Skeletal muscle satellite cell (primary cell): ENCODE data around the gene CCL1.
"Not testable (repeated sequence)": the region's sequence is repeated elsewhere in the genome, so short reads cannot be mapped to it uniquely, and the experiment has no call there.

Source experiments
- H3K27me3 ChIP-seq: 2 replicates; pipeline ENCODE4 v1.7.0; 2013; ENCODE audit warnings: low read length; ENCODE audit not compliant: control insufficient read depth, insufficient read depth
- H3K36me3 ChIP-seq: 2 replicates; pipeline ENCODE4 v1.7.0; 2013; ENCODE audit warnings: mild to moderate bottlenecking, control low read depth, low read length; ENCODE audit not compliant: insufficient read depth
- H3K4me1 ChIP-seq: 2 replicates; pipeline ENCODE4 v1.7.0; 2013; ENCODE audit warnings: low read length; ENCODE audit not compliant: control insufficient read depth, insufficient read depth
- H3K4me2 ChIP-seq: 2 replicates; pipeline ENCODE4 v1.7.0; 2013; ENCODE audit warnings: mild to moderate bottlenecking, low read length
- H3K4me3 ChIP-seq: 2 replicates; pipeline ENCODE4 v1.7.0; 2013; ENCODE audit warnings: low read length
- H3K9ac ChIP-seq: 2 replicates; pipeline ENCODE4 v1.7.0; 2013; ENCODE audit warnings: mild to moderate bottlenecking, low read depth, low read length, moderate library complexity
- H3K9me3 ChIP-seq: replicated peaks from 2 replicates; pipeline ENCODE4 v1.7.0; 2013; ENCODE audit warnings: mild to moderate bottlenecking, control low read depth, low read length

Gene CCL1

DNA sequence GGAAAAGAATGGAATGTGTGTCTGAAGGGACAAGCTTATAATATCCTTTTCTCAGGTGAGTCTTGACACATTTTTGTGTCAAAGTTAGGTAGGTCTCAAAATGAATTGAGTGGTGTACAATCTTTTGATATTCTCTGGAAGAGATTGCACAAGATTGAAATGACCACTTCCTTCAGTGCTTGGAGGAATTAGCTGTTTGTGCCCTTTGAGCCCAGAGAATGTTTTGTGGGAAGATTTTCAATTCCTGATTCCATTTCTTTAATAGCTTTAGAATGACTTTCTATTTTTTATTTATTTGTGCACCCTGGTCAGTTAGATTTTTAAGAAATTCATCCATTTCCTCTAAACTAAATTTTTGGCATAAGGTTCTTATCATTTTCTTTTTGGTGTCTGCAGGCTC is 8.4 kb downstream of the CCL1 start:
- Histone ChIP-seq H3K9me3 (no peaks in the 10 kb centered on the region), H3K27me3 (no peaks in the 10 kb centered on the region), H3K9ac (no peak overlapping the region), H3K4me1 (no peaks in the 10 kb centered on the region), H3K4me2 (no peak overlapping the region), H3K4me3 (no peak overlapping the region), H3K36me3 (no peaks in the 10 kb centered on the region)

DNA sequence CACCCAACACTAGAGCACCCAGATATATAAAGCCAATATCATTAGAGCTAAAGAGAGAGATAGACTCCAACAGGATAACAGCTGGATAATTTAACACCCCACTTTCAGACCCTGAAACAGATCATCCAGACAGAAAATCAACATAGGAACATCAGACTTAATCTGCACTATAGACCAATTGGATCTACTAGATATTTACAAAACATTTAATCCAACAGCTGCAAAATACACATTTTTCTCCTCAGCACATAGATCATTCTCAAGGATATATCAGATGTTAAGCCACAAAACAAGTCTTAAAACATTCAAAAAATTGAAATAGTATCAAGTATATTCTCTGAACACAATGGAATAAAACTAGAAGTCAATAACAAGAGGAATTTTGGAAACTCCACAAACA is 10.8 kb downstream of the CCL1 start:
- no peak overlapping the region for H3K4me3 ChIP-seq
- H3K27me3 ChIP-seq = no peaks in the 10 kb centered on the region
- no peaks in the 10 kb centered on the region for H3K4me1 ChIP-seq
- no peak overlapping the region for H3K4me2 ChIP-seq
- H3K9ac ChIP-seq = no peak overlapping the region
- no peaks in the 10 kb centered on the region for H3K36me3 ChIP-seq
- no peaks in the 10 kb centered on the region for H3K9me3 ChIP-seq

DNA sequence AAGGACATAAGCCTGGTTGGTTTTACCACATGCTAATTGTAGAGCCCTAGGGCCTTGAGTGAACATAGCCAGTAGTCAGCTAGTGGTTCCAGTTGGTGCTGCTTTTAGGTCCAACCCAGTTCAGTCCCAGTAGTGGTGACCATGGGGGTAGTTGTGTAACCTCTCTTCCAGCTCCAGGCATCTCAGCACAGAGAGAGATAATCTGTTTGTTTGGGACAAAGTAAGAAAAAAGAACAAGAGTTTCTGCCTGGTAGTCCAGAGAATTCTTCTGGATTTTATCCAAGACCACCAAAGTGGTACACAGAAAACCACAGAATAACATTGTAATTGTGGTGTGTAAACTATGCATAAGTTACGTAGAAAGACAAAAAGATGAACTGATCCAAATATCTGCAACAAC is 11.9 kb downstream of the CCL1 start:
- Histone ChIP-seq H3K9me3 (no peaks in the 10 kb centered on the region), H3K4me3 (no peak overlapping the region), H3K4me1 (no peaks in the 10 kb centered on the region), H3K36me3 (no peaks in the 10 kb centered on the region), H3K9ac (no peak overlapping the region), H3K4me2 (no peak overlapping the region), H3K27me3 (no peaks in the 10 kb centered on the region)

DNA sequence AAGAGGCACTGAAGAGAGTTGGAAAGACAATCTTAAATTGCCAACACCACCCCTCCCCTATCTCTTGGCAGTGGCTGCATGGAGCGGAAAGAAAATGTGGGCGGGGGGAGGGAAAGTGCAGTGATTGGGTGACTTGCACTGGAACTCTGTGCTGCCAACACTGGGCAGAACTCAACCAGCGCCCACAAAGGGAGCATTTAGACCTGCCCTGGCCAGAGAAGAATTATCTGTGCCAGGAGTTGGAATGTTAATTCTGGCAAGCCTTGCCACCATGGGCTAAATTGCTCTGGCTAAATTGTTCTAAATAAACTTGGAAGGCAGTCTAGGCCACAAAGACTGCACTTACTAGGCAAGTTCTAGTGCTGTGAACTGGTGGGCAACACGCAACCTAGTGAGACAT is 13.3 kb downstream of the CCL1 start:
- no peak overlapping the region for H3K9ac ChIP-seq
- H3K27me3 ChIP-seq = no peaks in the 10 kb centered on the region
- no peak overlapping the region for H3K4me2 ChIP-seq
- no peak overlapping the region for H3K4me3 ChIP-seq
- H3K9me3 ChIP-seq = no peaks in the 10 kb centered on the region
- H3K36me3 ChIP-seq = no peaks in the 10 kb centered on the region
- H3K4me1 ChIP-seq = no peaks in the 10 kb centered on the region

DNA sequence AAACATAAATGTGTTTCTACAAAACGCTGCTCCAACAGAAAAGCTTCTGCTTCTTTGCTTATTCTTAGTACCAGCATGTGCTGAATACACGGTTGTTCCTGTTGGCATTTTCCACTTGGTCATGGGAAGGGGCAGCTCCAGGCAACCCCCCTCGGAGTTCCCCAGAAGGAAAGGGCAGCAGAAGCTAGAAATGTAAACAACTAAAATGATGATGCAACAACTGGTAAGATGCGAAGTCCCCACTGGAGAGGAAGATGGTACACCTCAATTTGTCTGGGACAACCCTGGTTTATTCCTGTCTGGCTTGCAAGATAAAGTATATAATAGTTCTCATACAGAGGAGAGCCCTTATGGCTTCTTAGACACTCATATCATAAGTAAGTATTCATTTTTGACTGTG is 16.0 kb downstream of the CCL1 start:
- Histone ChIP-seq H3K4me3 (no peak overlapping the region), H3K9me3 (no peaks in the 10 kb centered on the region), H3K9ac (no peak overlapping the region), H3K36me3 (no peaks in the 10 kb centered on the region), H3K4me1 (no peaks in the 10 kb centered on the region), H3K27me3 (no peaks in the 10 kb centered on the region), H3K4me2 (no peak overlapping the region)

DNA sequence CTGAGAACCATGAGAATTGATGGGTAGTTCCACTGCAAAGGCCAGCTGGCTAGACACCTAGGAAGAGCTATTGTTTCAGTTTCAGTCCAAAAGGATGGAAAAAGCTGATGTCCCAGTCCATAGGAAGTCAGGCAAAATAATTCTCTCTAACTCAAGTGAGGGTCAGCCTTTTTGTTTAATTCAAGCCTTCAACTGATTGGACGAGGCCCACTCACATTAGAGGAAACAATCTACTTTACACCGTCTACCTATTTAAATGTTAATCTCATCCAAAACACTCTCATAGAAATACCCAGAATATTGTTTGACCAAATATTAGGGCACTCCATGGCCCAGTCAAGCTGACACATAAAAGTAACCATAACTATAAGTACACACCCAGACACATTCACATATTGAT is 21.1 kb downstream of the CCL1 start:
- H3K27me3 ChIP-seq = no peaks in the 10 kb centered on the region
- no peaks in the 10 kb centered on the region for H3K36me3 ChIP-seq
- no peak overlapping the region for H3K4me2 ChIP-seq
- H3K9ac ChIP-seq = no peak overlapping the region
- H3K4me1 ChIP-seq = no peaks in the 10 kb centered on the region
- no peak overlapping the region for H3K4me3 ChIP-seq
- no peaks in the 10 kb centered on the region for H3K9me3 ChIP-seq

DNA sequence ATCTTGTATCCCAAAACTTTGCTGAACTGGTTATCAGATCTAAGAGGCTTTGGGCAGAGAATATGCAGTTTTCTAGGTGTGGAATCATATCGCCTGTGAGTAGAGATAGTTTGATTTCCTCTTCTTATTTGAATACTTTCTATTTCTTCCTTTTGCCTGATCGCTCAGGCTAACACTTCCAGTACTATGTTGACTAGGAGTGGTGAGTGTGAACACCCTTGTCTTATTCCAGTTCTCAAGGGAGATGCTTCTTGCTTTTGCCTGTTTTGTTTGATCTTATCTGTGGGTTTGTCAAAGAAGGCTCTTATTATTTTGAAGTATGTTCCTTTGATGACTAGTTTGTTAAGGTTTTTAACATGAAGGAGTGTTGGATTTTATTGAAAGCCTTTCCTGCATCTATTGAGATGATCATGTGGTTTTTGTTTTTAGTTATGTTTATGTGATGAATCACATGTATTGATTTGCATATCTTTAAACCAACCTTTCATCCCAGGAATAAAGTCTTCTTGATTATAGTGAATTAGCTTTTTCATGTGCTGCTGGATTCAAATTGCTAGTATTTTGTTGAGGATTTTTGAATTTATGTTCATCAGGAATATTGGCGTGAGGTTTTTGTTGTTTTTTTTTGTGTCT is 23.8 kb downstream of the CCL1 start:
- no peak overlapping the region for H3K9ac ChIP-seq
- H3K4me1 ChIP-seq = no peaks in the 10 kb centered on the region
- H3K4me3 ChIP-seq = no peak overlapping the region
- H3K27me3 ChIP-seq = no peaks in the 10 kb centered on the region
- no peaks in the 10 kb centered on the region for H3K9me3 ChIP-seq
- no peaks in the 10 kb centered on the region for H3K36me3 ChIP-seq
- no peak overlapping the region for H3K4me2 ChIP-seq

DNA sequence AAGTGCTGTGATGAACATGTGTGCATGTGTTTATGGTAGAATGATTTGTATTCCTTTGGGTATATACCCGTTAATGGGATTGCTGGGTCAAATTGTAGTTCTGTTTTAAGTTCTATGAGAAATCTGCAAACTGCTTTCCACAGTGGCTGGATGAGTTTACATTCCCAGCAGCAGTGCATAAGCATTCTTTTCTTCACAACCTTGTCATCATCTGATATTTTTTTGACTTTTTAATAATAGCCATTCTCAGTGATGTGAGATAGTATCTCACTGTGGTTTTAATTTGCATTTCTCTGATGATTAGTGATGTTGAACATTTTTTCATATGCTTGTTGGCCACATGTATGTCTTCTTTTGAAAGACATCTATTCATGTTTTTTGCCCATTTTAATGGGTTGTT is 25.3 kb downstream of the CCL1 start:
- no peak overlapping the region for H3K4me2 ChIP-seq
- no peaks in the 10 kb centered on the region for H3K27me3 ChIP-seq
- no peak overlapping the region for H3K4me3 ChIP-seq
- no peaks in the 10 kb centered on the region for H3K36me3 ChIP-seq
- no peak overlapping the region for H3K9ac ChIP-seq
- H3K9me3 ChIP-seq = no peaks in the 10 kb centered on the region
- no peaks in the 10 kb centered on the region for H3K4me1 ChIP-seq

DNA sequence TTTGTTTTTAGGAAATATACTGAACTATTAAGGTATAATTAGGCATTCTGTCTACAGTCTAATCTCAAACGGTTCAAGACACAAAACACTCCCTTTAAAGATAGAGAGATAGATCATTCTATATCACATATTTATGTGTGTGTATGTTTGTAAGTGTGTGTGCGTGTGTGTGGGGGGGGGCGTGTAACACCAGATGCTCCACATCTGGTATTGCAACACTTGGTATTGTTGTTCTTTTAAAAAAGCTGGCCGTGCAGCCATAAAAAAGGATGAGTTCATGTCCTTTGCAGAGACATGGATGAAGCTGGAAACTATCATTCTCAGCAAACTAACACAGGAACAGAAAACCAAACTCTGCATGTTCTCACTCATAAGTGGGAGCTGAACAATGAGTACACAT is 35.5 kb downstream of the CCL1 start:
- not testable (repeated sequence) for H3K27me3 ChIP-seq, H3K4me3 ChIP-seq, H3K4me2 ChIP-seq, H3K9me3 ChIP-seq, H3K4me1 ChIP-seq, H3K9ac ChIP-seq, H3K36me3 ChIP-seq

DNA sequence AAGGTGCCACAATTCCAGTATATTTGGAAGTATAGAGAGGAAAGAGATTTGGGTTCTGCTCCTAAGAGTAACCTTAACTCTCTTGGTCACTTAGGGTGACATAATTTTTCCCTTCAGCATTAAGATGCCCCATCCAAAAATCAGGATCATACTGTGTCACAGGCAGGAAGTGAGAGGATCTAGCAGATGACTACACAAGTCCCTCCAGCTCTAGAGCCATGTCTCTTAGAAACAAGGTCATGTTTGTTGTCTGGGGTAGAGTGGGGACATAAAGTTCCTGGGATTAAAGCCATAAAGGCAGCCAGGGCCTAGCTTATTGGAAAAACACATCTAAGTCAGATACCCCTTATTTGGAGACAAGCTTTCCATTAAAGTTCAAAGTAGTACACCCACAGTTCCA is 41.1 kb downstream of the CCL1 start:
- H3K4me2 ChIP-seq = no peak overlapping the region
- H3K9ac ChIP-seq = no peak overlapping the region
- H3K27me3 ChIP-seq = no peaks in the 10 kb centered on the region
- no peak overlapping the region for H3K4me3 ChIP-seq
- H3K36me3 ChIP-seq = no peaks in the 10 kb centered on the region
- H3K4me1 ChIP-seq = no peaks in the 10 kb centered on the region
- no peaks in the 10 kb centered on the region for H3K9me3 ChIP-seq

DNA sequence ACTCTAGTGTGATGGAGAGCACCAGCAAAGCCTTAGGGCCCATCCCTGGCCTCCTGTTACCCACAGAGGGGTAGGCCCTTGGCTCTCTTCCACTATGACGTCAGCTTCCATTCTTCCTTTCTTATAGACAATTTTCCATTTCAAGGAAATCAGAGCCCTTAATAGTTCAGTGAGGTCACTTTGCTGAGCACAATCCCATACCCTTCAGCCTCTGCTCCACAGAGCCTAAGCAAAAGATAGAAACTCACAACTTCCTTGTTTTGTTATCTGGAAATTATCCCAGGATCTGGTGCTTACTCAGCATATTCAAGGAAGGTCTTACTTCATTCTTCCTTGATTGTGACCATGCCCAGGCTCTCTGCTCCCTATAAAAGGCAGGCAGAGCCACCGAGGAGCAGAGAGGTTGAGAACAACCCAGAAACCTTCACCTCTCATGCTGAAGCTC is 44.0 kb downstream of the CCL1 start, which contains the start of gene CCL8:
TSS of gene CCL8 (plus strand) at position 397 of the 445 bp plus-strand sequence. CDS start 67 bp downstream, outside the sequence.
- H3K4me3 ChIP-seq = no peak within 1 kb of the TSS
- H3K36me3 ChIP-seq = no peaks in the 10 kb centered on the region
- no peaks in the 10 kb centered on the region for H3K27me3 ChIP-seq
- H3K9ac ChIP-seq = no peak within 1 kb of the TSS
- no peaks in the 10 kb centered on the region for H3K9me3 ChIP-seq
- peaks cover 4% of the 10 kb centered on the region for H3K4me1 ChIP-seq
- no peak within 1 kb of the TSS for H3K4me2 ChIP-seq

DNA sequence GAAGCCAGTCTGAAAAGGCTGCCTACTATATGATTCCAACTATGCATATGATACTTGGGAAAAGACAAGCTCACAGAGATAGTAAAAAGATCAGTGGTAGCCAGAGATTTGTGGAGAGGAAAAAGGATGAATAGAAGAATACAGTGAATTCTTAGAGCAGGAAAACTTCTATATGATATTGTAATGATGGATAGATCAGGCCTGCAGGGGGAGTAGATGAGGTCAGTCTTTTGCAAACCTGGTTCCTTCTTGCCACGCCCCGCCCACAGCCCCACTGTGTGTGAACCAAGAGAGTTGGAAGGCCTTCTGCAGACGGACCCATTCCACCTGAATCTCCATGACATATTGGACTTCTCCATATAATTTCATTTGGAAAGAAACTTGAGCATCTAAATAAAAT is 44.6 kb downstream of the CCL1 start:
- Histone ChIP-seq H3K4me3 (no peak overlapping the region), H3K9ac (no peak overlapping the region), H3K9me3 (no peaks in the 10 kb centered on the region), H3K27me3 (no peaks in the 10 kb centered on the region), H3K4me2 (no peak overlapping the region), H3K4me1 (peaks cover 4% of the 10 kb centered on the region), H3K36me3 (no peaks in the 10 kb centered on the region)
